NT2/D1 (cell line): ENCODE results near the gene SIGLEC14.
"Not testable (repeated sequence)": the region's sequence is repeated elsewhere in the genome, so short reads cannot be mapped to it uniquely, and the experiment has no call there.

Experiments
- DNase-seq: peaks from one replicate; pipeline ENCODE4 v3.0.0-alpha.2; 2011; ENCODE audit warnings: low read depth, low spot score
- H3K27me3 ChIP-seq: 2 replicates; pipeline ENCODE4 v1.6.0; 2011; ENCODE audit warnings: mild to moderate bottlenecking; ENCODE audit not compliant: insufficient read length, insufficient read depth
- H3K36me3 ChIP-seq: 2 replicates; pipeline ENCODE4 v1.6.1; 2011; ENCODE audit warnings: mild to moderate bottlenecking, low read length, mixed read lengths; ENCODE audit not compliant: insufficient read depth, insufficient read length
- H3K4me1 ChIP-seq: 2 replicates; pipeline ENCODE4 v1.5.1; 2011; ENCODE audit not compliant: insufficient read depth, insufficient read length
- H3K4me3 ChIP-seq: 2 replicates; pipeline ENCODE4 v1.5.1; 2011; ENCODE audit warnings: low read depth; ENCODE audit not compliant: insufficient read length
- H3K9ac ChIP-seq: 2 replicates; pipeline ENCODE4 v1.6.0; 2011; ENCODE audit warnings: low read depth; ENCODE audit not compliant: insufficient read length
- H3K9me3 ChIP-seq: 2 replicates; pipeline ENCODE4 v1.5.1; 2011; ENCODE audit warnings: mild to moderate bottlenecking, low read length; ENCODE audit not compliant: insufficient read depth
- SUZ12 ChIP-seq: IDR thresholded peaks from 2 replicates; pipeline ENCODE4 v1.6.1; 2011; ENCODE audit not compliant: insufficient read length, insufficient read depth; ENCODE audit errors: extremely low read depth
- YY1 ChIP-seq: IDR thresholded peaks from 2 replicates; pipeline ENCODE4 v1.6.1; 2011; ENCODE audit not compliant: insufficient read length, insufficient read depth
- ZNF274 ChIP-seq: IDR thresholded peaks from 2 replicates; pipeline ENCODE4 v1.6.1; 2011; ENCODE audit warnings: mild to moderate bottlenecking, low read depth, low read length

SIGLEC14 gene

GRCh38 chr19:51646730-51647129 lies at the start of gene SIGLEC14:
Gene SIGLEC14 (minus strand): TSS chr19:51646825. CDS start chr19:51646759, 66 bp downstream.
- H3K9ac ChIP-seq, H3K27me3 ChIP-seq, DNase-seq, H3K9me3 ChIP-seq, H3K4me3 ChIP-seq, H3K4me1 ChIP-seq, H3K36me3 ChIP-seq: not testable (repeated sequence)

- H3K36me3 ChIP-seq: peaks cover 77% of the 10 kb centered on the region
Measured at GRCh38 chr19:51695702-51696315, 49.2 kb upstream of the SIGLEC14 start.

GRCh38 chr19:51695088-51695487 lies 48.5 kb upstream of the SIGLEC14 start:
- Histone ChIP-seq H3K36me3 (peaks cover 76% of the 10 kb centered on the region), H3K4me1 (peaks cover 2% of the 10 kb centered on the region), H3K4me3 (no peak overlapping the region), H3K9ac (no peak overlapping the region), H3K9me3 (no peaks in the 10 kb centered on the region), H3K27me3 (no peaks in the 10 kb centered on the region)
- TF ChIP-seq ZNF274: no peak
- TF ChIP-seq YY1: no peak
- TF ChIP-seq SUZ12: no peak
- DNase-seq: no peak

More at GRCh38 chr19:51695702-51696315, 49.2 kb upstream of the SIGLEC14 start:
- DNase-seq: no peak
- Histone ChIP-seq H3K4me1 (peaks cover 2% of the 10 kb centered on the region), H3K4me3 (no peak overlapping the region), H3K27me3 (no peaks in the 10 kb centered on the region), H3K9me3 (no peaks in the 10 kb centered on the region), H3K9ac (no peak overlapping the region)
- TF ChIP-seq SUZ12 (no peak), ZNF274 (no peak), YY1 (no peak)

GRCh38 chr19:51694318-51695085 lies 47.9 kb upstream of the SIGLEC14 start:
- H3K4me1 ChIP-seq: peaks cover 2% of the 10 kb centered on the region
- no peaks in the 10 kb centered on the region for H3K9me3 ChIP-seq
- TF ChIP-seq YY1: no peak
- TF ChIP-seq SUZ12: no peak
- no peak for TF ChIP-seq ZNF274
- H3K9ac ChIP-seq: no peak overlapping the region
- no peak overlapping the region for H3K4me3 ChIP-seq
- no peaks in the 10 kb centered on the region for H3K27me3 ChIP-seq
- no peak for DNase-seq
- H3K36me3 ChIP-seq: peaks cover 73% of the 10 kb centered on the region

- Histone ChIP-seq H3K27me3 (no peaks in the 10 kb centered on the region), H3K9ac (no peak overlapping the region), H3K4me3 (no peak overlapping the region), H3K36me3 (peaks cover 66% of the 10 kb centered on the region), H3K9me3 (no peaks in the 10 kb centered on the region), H3K4me1 (peaks cover 2% of the 10 kb centered on the region)
- TF ChIP-seq YY1 (no peak), ZNF274 (no peak), SUZ12 (no peak)
- DNase-seq: no peak
Measured at GRCh38 chr19:51693819-51694218, 47.2 kb upstream of the SIGLEC14 start.

- H3K36me3 ChIP-seq: peaks cover 61% of the 10 kb centered on the region
Measured at GRCh38 chr19:51693260-51693659, 46.6 kb upstream of the SIGLEC14 start, which contains the start of gene SPACA6. Gene SPACA6 (plus strand): TSS chr19:51693330. CDS start chr19:51693527, 197 bp downstream.

GRCh38 chr19:51692468-51692867 lies 45.8 kb upstream of the SIGLEC14 start:
- peaks cover 2% of the 10 kb centered on the region for H3K4me1 ChIP-seq
- no peak for DNase-seq
- H3K9me3 ChIP-seq: no peaks in the 10 kb centered on the region
- TF ChIP-seq YY1: no peak
- TF ChIP-seq ZNF274: no peak
- TF ChIP-seq SUZ12: no peak
- no peaks in the 10 kb centered on the region for H3K27me3 ChIP-seq
- no peak overlapping the region for H3K9ac ChIP-seq
- peaks cover 53% of the 10 kb centered on the region for H3K36me3 ChIP-seq
- no peak overlapping the region for H3K4me3 ChIP-seq

More at GRCh38 chr19:51693260-51693659, 46.6 kb upstream of the SIGLEC14 start, which contains the start of gene SPACA6:
- H3K4me1 ChIP-seq: peaks cover 2% of the 10 kb centered on the region
- no peak for DNase-seq
- H3K9ac ChIP-seq: no peak within 1 kb of the TSS
- no peak within 1 kb of the TSS for H3K4me3 ChIP-seq
- no peaks in the 10 kb centered on the region for H3K9me3 ChIP-seq
- no peak for TF ChIP-seq SUZ12
- no peak for TF ChIP-seq ZNF274
- TF ChIP-seq YY1: no peak
- no peaks in the 10 kb centered on the region for H3K27me3 ChIP-seq
